HEK293 (cell line): ENCODE measurements around the gene DMBX1.

Experiments used
- CTCF ChIA-PET: fragments of 350-600 bp; formaldehyde crosslinking; extraction: SDS; loops from one replicate; lab custom pipeline; 2021; ENCODE audit warnings: antibody characterized with exemption; lab: Yijun Ruan, JAX
- POLR2A ChIA-PET: fragments of 300-600 bp; formaldehyde crosslinking; extraction: SDS; loops from one replicate; lab custom pipeline; 2020; ENCODE audit warnings: antibody characterized with exemption, inconsistent platforms; lab: Yijun Ruan, JAX
- H3K27ac ChIP-seq: fragments of 200-500 bp; sonication (Bioruptor generic); 2 replicates; pipeline ENCODE4 v1.5.1; 2014; ENCODE audit warnings: low read depth, low read length, control low read depth, inconsistent platforms; ENCODE audit errors: extremely low read depth
- H3K36me3 ChIP-seq, 2 experiments: fragments of 200-500 bp in 1 of 2; sonication (Bioruptor generic) in 1 of 2; 1 replicate in 1 of 2; 2 replicates in 1 of 2; pipeline ENCODE4 v1.5.1; 2014 to 2017; ENCODE audit warnings: inconsistent platforms in 2 of 2, low read length in 2 of 2; ENCODE audit not compliant: control insufficient read depth in 2 of 2, insufficient read depth in 1 of 2
- H3K4me1 ChIP-seq: fragments of 200-500 bp; sonication (Bioruptor generic); 2 replicates; pipeline ENCODE4 v1.5.1; 2014; ENCODE audit warnings: mild to moderate bottlenecking, low read length, inconsistent platforms; ENCODE audit not compliant: control insufficient read depth, insufficient read depth
- H3K4me3 ChIP-seq: 2 replicates; pipeline ENCODE4 v1.5.1; 2011; ENCODE audit warnings: low read depth, mild to moderate bottlenecking, control low read depth, low read length, moderate library complexity
- H3K9me3 ChIP-seq: fragments of 200-500 bp; sonication (Bioruptor generic); 2 replicates; pipeline ENCODE4 v1.5.1; 2014; ENCODE audit warnings: low read depth, low read length, inconsistent platforms; ENCODE audit not compliant: control insufficient read depth, insufficient read depth
- BCL11B ChIP-seq: fragments of 450-650 bp; formaldehyde crosslinking; IDR thresholded peaks from 2 replicates; pipeline ENCODE4 v1.5.1; 2016; ENCODE audit warnings: low read depth, missing biosample characterization, missing genetic modification characterization
- EGR2 ChIP-seq: fragments of 450-650 bp; formaldehyde crosslinking; IDR thresholded peaks from 2 replicates; pipeline ENCODE4 v1.5.1; 2016; ENCODE audit warnings: low read depth, missing biosample characterization, missing genetic modification characterization
- ZBTB11 ChIP-seq: fragments of 450-650 bp; formaldehyde crosslinking; conservative IDR thresholded peaks from 2 replicates; pipeline ENCODE4 v1.5.1; 2016; ENCODE audit warnings: low read depth, missing biosample characterization, missing genetic modification characterization
- ZNF112 ChIP-seq: fragments of 450-650 bp; formaldehyde crosslinking; IDR thresholded peaks from 2 replicates; pipeline ENCODE4 v1.5.0; 2017; ENCODE audit warnings: missing biosample characterization, missing genetic modification characterization
- ZNF138 ChIP-seq: fragments of 450-650 bp; formaldehyde crosslinking; IDR thresholded peaks from 2 replicates; pipeline ENCODE4 v1.5.1; 2016; ENCODE audit warnings: missing biosample characterization, missing genetic modification characterization, borderline replicate concordance
- ZNF202 ChIP-seq: fragments of 450-650 bp; formaldehyde crosslinking; IDR thresholded peaks from 2 replicates; pipeline ENCODE4 v1.5.1; 2016; ENCODE audit warnings: missing biosample characterization, missing genetic modification characterization, borderline replicate concordance
- ZNF292 ChIP-seq: fragments of 450-650 bp; formaldehyde crosslinking; IDR thresholded peaks from 2 replicates; pipeline ENCODE4 v1.5.1; 2016; ENCODE audit warnings: low read depth, missing biosample characterization, missing genetic modification characterization, borderline replicate concordance
- ZNF341 ChIP-seq: fragments of 450-650 bp; formaldehyde crosslinking; IDR thresholded peaks from 2 replicates; pipeline ENCODE4; 2016; ENCODE audit warnings: low read depth, missing biosample characterization, missing genetic modification characterization
- ZNF362 ChIP-seq: fragments of 450-650 bp; formaldehyde crosslinking; IDR thresholded peaks from 2 replicates; pipeline ENCODE4 v1.5.1; 2016; ENCODE audit warnings: missing biosample characterization, missing genetic modification characterization
- ZNF423 ChIP-seq: fragments of 450-650 bp; formaldehyde crosslinking; IDR thresholded peaks from 2 replicates; pipeline ENCODE4 v1.5.1; 2016; ENCODE audit warnings: missing biosample characterization, missing genetic modification characterization
- ZNF501 ChIP-seq: fragments of 450-650 bp; formaldehyde crosslinking; IDR thresholded peaks from 2 replicates; pipeline ENCODE4 v1.5.1; 2016; ENCODE audit warnings: missing biosample characterization, missing genetic modification characterization
- ZNF518A ChIP-seq: fragments of 450-650 bp; formaldehyde crosslinking; conservative IDR thresholded peaks from 2 replicates; pipeline ENCODE4 v1.5.1; 2016; ENCODE audit warnings: low read depth, missing biosample characterization, missing genetic modification characterization
- ZNF639 ChIP-seq: fragments of 450-650 bp; formaldehyde crosslinking; IDR thresholded peaks from 2 replicates; pipeline ENCODE4 v1.5.1; 2016; ENCODE audit warnings: missing biosample characterization, missing genetic modification characterization
- ZNF677 ChIP-seq: fragments of 450-650 bp; IDR thresholded peaks from 2 replicates; pipeline ENCODE4 v1.5.0; 2018; ENCODE audit warnings: missing biosample characterization, mild to moderate bottlenecking, missing genetic modification characterization, moderate library complexity
- ZNF704 ChIP-seq: fragments of 450-650 bp; formaldehyde crosslinking; IDR thresholded peaks from 2 replicates; pipeline ENCODE4 v1.5.1; 2016; ENCODE audit warnings: missing biosample characterization, missing genetic modification characterization
- ZNF830 ChIP-seq: fragments of 450-650 bp; IDR thresholded peaks from 2 replicates; pipeline ENCODE4 v1.5.0; 2018; ENCODE audit warnings: missing biosample characterization, missing genetic modification characterization, low read depth, mild to moderate bottlenecking, moderate library complexity
- ZSCAN23 ChIP-seq: fragments of 450-650 bp; formaldehyde crosslinking; IDR thresholded peaks from 2 replicates; pipeline ENCODE4 v1.5.1; 2016; ENCODE audit warnings: missing biosample characterization, missing genetic modification characterization

Gene DMBX1

GRCh38 chr1:46488343-46489168 lies 1.1 kb upstream of the DMBX1 start:
- no peaks in the 10 kb centered on the region for H3K4me1 ChIP-seq
- no peak for TF ChIP-seq ZNF677 (tag by site-specific recombination)
- TF ChIP-seq EGR2 (tag by site-specific recombination) = 0 out of 2 replicates have a peak, but pooled peaks have one; percentile 6
- CTCF ChIA-PET = interaction anchor here (0.7 to 18.9 kb wide), 14 partner anchors 9 to 46 kb away, joined by 3 to 418 read pairs (median 5); a partner anchor contains a TSS
- H3K9me3 ChIP-seq = no peaks in the 10 kb centered on the region
- H3K4me3 ChIP-seq = no peak overlapping the region
- no peaks in the 10 kb centered on the region for H3K36me3 ChIP-seq
- POLR2A ChIA-PET = interaction anchor here (1.1 to 1.5 kb wide), 2 partner anchors 38 to 178 kb away, joined by 3 read pairs; no protein-coding TSS in a partner anchor
- H3K27ac ChIP-seq = no peak overlapping the region

- CTCF ChIA-PET = interaction anchor here (1.0 to 18.9 kb wide), 6 partner anchors 9 to 47 kb away, joined by 3 to 418 read pairs (median 4); a partner anchor contains a TSS
- POLR2A ChIA-PET = interaction anchor here (0.6 to 1.1 kb wide), 2 partner anchors 11 to 43 kb away, joined by 3 read pairs; no protein-coding TSS in a partner anchor
- TF ChIP-seq ZNF112 (tag by site-specific recombination) (no peak), ZNF830 (tag by site-specific recombination) (no peak), BCL11B (0 out of 2 replicates have a peak, but pooled peaks have one; percentile 58), ZBTB11 (0 out of 2 replicates have a peak, but pooled peaks have one; percentile 9), ZNF518A (tag by site-specific recombination) (no peak), ZSCAN23 (tag by site-specific recombination) (no peak), ZNF292 (tag by site-specific recombination) (no peak), ZNF501 (tag by site-specific recombination) (no peak), ZNF704 (tag by site-specific recombination) (no peak), ZNF362 (tag by site-specific recombination) (no peak), ZNF202 (tag by site-specific recombination) (no peak), ZNF138 (tag by site-specific recombination) (no peak), EGR2 (tag by site-specific recombination) (0 out of 2 replicates have a peak, but pooled peaks have one; percentile 17), ZNF639 (tag by site-specific recombination) (no peak), ZNF423 (no peak), ZNF341 (no peak)
Measured at GRCh38 chr1:46489169-46489637, 433 bp upstream of the DMBX1 start.

More at GRCh38 chr1:46489169-46489637, 433 bp upstream of the DMBX1 start:
- Histone ChIP-seq H3K27ac (no peak overlapping the region), H3K4me3 (peak overlapping the region; percentile 57), H3K9me3 (no peaks in the 10 kb centered on the region), H3K36me3 (no peaks in the 10 kb centered on the region), H3K4me1 (no peaks in the 10 kb centered on the region)
